HG03025 (cell line): ENCODE results near the gene PDZRN4.
"Not testable (repeated sequence)": the region's sequence is repeated elsewhere in the genome, so short reads cannot be mapped to it uniquely, and the experiment has no call there.

Experiments
- ATAC-seq: cut with Tn5 transposase; IDR thresholded peaks from one replicate; pipeline ENCODE4 v1.9.1; 2021; ENCODE audit warnings: mild to moderate bottlenecking, moderate library complexity; ENCODE audit not compliant: unreplicated experiment, low FRiP score

Gene PDZRN4

DNA sequence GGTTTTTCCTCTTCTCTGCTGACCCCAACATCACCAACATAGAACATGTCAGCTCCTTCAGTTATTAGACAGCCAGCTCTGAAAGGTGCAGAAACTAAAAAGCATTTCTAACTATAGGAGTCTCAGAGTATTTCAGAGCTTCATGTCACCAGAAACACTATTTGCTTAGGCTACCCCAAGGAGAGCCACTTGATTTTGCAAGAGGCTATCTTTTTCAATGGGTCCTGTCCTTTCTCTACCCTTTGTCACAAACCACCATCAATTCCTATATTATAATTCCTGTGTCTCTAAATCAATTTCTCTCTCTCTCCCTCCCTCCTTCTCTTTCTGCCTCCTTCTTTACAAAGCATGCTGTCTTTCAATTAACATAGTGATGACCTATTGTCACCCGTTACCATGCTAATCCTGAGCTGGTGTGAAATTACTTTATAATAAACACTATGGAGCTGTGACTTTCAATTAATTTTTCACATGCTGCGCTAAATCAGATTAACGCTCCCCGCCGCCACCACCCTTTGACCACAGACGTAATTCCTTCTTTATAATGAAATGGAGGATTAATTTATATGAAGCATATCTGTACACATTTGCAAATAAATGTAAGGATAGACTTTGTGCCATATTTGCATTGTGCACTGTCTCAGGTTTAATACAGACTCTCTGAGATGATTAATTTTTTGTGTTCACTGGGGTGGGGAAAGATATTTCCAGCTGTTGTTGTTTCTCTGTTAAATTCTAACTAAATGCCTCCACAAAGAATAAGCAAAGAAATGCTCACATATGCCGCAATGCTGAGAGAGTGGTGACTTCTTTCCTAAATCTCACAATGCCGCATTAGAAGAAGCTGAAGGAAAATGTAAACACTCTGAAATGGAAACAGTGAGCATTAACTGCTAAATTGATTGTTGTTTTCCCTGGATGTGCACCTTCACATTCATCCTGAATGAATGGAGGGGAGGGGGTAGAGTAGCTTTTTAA is 418.6 kb downstream of the PDZRN4 start:
- ATAC-seq: no peak

DNA sequence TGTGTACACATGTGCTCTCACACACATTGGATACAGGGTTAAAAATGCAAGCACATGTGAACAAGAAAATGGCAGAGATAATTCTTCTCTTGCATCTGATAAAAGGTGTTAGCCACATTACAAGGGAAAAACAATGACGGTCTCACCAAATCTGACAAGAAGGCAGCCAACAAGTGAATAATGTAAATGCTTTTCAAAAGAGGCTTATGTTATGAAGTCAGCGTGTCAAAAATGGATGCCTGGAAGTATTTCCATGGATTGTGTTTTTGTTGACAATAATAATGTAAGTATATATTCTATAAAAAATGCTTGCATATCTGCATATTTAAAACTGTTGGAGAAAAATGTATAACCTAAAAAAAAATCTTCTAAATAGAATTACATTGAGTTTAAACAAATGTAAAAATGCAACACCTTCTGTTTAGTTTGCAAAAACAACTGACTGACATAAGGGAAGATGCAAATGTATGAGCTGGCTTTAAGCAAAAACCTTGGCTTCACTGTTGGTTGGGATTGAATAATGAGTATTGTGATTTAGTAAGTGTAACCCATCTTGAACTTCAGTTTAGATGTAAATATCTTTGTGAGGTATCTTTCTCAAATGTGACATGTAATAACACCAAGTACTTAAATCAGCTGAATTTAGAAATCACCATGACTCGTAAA is 424.9 kb downstream of the PDZRN4 start:
- no peak for ATAC-seq

DNA sequence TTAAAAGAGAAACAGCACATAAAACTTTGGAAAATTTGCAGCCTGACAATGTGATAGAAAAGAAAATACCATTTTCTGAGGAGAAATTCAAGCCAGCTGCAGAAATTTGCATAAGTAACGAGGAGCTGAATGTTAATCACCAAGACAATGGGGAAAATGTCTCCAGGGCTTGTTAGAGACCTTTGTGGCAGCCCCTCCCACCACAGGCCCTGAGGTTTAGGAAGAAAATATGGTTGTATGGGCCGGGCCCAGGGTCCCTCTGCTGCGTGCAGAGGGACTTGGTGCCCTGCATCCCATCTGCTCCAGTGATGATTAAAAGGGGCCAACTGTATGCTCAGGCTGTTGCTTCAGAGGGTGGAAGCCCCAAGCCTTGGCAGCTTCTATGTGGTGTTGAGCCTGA is 427.1 kb downstream of the PDZRN4 start:
- ATAC-seq: not testable (repeated sequence)

- no peak for ATAC-seq
These were observed 431.6 kb downstream of the PDZRN4 start for GRCh38 chr12:41619705-41620104.

DNA sequence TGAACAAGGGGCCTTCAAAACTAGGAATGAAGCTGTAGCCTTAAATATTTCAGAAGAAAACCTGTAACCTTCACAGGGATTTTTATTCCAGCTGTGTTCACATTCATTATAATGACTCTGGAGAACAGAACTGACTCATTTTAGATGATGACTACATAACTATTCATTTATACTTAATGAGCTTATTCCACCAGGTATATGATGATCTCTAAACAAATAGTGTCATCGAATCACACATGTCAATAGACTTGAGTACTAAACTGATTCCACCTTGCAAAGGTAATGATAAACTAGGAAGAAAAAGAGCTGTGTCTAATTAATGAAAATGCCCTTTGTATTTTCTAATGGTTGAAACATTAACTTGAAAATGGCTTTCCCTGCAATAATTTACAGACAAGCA is 433.2 kb downstream of the PDZRN4 start:
- ATAC-seq: no peak
